IPS-18a (cell line): ENCODE data around the gene ZNF451.

Experiments used
- H3K27ac ChIP-seq: one replicate; pipeline ENCODE4 v1.5.1; 2013; ENCODE audit warnings: low read length
- H3K27me3 ChIP-seq: one replicate; pipeline ENCODE4 v1.6.1; 2013; ENCODE audit warnings: mild to moderate bottlenecking, low read length; ENCODE audit not compliant: control insufficient read depth, insufficient read depth
- H3K36me3 ChIP-seq: one replicate; pipeline ENCODE4 v1.6.1; 2013; ENCODE audit warnings: low read depth, low read length; ENCODE audit not compliant: control insufficient read depth
- H3K4me1 ChIP-seq: one replicate; pipeline ENCODE4 v1.6.1; 2013; ENCODE audit warnings: low read depth, low read length; ENCODE audit not compliant: control insufficient read depth
- H3K4me3 ChIP-seq: one replicate; pipeline ENCODE4 v1.5.1; 2013; ENCODE audit warnings: low read length
- H3K9ac ChIP-seq: one replicate; pipeline ENCODE4 v1.6.1; 2013; ENCODE audit warnings: mild to moderate bottlenecking, low read length, moderate library complexity
- H3K9me3 ChIP-seq: one replicate; pipeline ENCODE4 v1.6.1; 2013; ENCODE audit warnings: low read depth, low read length; ENCODE audit not compliant: control insufficient read depth

Gene ZNF451

GRCh38 chr6:57159127-57159526 is 69.1 kb downstream of the ZNF451 start:
- H3K4me3 ChIP-seq, result no peak overlapping the region
- H3K9me3 ChIP-seq, result peaks cover 1% of the 10 kb centered on the region
- peaks cover 3% of the 10 kb centered on the region for H3K36me3 ChIP-seq
- H3K9ac ChIP-seq, result no peak overlapping the region
- no peak overlapping the region for H3K27ac ChIP-seq
- H3K4me1 ChIP-seq, result no peaks in the 10 kb centered on the region
- no peaks in the 10 kb centered on the region for H3K27me3 ChIP-seq

GRCh38 chr6:57162028-57162427 is 72.0 kb downstream of the ZNF451 start:
- Histone ChIP-seq H3K9ac (no peak overlapping the region), H3K27me3 (no peaks in the 10 kb centered on the region), H3K4me3 (no peak overlapping the region), H3K27ac (no peak overlapping the region), H3K9me3 (peaks cover 5% of the 10 kb centered on the region), H3K36me3 (peaks cover 4% of the 10 kb centered on the region), H3K4me1 (no peaks in the 10 kb centered on the region)

- H3K4me1 ChIP-seq, result no peaks in the 10 kb centered on the region
Observed at GRCh38 chr6:57162516-57162915, 72.5 kb downstream of the ZNF451 start.

GRCh38 chr6:57163956-57164355 is 74.0 kb downstream of the ZNF451 start:
- Histone ChIP-seq H3K9me3 (peaks cover 5% of the 10 kb centered on the region), H3K4me1 (no peaks in the 10 kb centered on the region), H3K9ac (no peak overlapping the region), H3K27me3 (no peaks in the 10 kb centered on the region), H3K36me3 (peaks cover 4% of the 10 kb centered on the region), H3K4me3 (no peak overlapping the region), H3K27ac (no peak overlapping the region)

More at GRCh38 chr6:57162516-57162915, 72.5 kb downstream of the ZNF451 start:
- Histone ChIP-seq H3K4me3 (no peak overlapping the region), H3K27me3 (no peaks in the 10 kb centered on the region), H3K9ac (no peak overlapping the region), H3K27ac (no peak overlapping the region), H3K36me3 (peaks cover 4% of the 10 kb centered on the region), H3K9me3 (peaks cover 5% of the 10 kb centered on the region)

- no peak overlapping the region for H3K4me3 ChIP-seq
- no peaks in the 10 kb centered on the region for H3K27me3 ChIP-seq
- peaks cover 5% of the 10 kb centered on the region for H3K9me3 ChIP-seq
- H3K27ac ChIP-seq, result no peak overlapping the region
- H3K4me1 ChIP-seq, result no peaks in the 10 kb centered on the region
- H3K9ac ChIP-seq, result no peak overlapping the region
- peaks cover 4% of the 10 kb centered on the region for H3K36me3 ChIP-seq
Observed at GRCh38 chr6:57165080-57165479, 75.1 kb downstream of the ZNF451 start.

DNA sequence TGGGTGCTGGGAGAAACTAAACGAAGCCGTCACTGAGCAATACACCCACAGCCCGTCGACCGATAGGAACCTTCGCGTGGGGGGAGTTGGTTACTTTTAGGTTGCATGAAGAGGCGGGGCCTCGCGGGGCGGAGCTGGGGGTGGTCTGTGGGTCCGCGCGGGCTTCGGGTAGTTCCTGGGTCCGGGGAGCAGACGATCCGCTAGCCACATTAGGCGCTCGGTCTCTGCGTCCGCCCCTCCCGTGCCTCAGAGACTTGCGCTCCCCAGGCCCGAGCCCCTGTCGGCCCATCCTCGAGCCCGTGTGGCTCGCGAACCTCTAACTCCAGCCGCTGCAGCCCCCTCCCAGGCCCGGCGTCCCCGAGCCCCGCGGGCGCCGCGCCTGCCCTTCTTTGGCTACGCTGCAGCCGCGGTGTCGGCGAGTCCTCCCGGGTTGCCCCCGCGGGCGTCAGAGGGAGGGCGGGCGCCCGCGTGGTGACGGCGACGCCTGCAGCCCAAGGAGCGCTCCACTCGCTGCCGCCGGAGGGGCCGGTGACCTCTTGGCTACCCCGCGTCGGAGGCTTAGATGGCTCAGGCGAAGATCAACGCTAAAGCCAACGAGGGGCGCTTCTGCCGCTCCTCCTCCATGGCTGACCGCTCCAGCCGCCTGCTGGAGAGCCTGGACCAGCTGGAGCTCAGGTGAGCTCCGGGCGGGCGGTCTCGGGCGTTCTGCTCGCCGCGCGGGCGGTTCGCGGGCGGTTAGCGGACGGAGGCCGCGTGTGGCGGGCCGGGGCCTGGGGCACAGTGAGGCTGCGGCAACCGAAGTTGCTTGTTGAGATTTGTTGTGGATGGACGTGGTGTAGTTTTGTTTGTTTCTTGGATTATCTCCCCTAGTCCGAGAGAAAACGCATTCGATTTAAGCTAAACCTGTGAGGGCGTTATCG is 82.4 kb downstream of the ZNF451 start, which contains the start of gene BAG2:
Gene BAG2, plus strand, starts transcription at position 191 of the 920 bp plus-strand sequence. Its CDS starts 372 bp downstream, at position 563.
- no peaks in the 10 kb centered on the region for H3K36me3 ChIP-seq
- H3K9ac ChIP-seq, result peak within 1 kb of the TSS; percentile 63
- peak within 1 kb of the TSS; percentile 85 for H3K4me3 ChIP-seq
- H3K27ac ChIP-seq, result no peak within 1 kb of the TSS
- peaks cover 17% of the 10 kb centered on the region for H3K27me3 ChIP-seq
- peaks cover 21% of the 10 kb centered on the region for H3K4me1 ChIP-seq
- no peaks in the 10 kb centered on the region for H3K9me3 ChIP-seq

DNA sequence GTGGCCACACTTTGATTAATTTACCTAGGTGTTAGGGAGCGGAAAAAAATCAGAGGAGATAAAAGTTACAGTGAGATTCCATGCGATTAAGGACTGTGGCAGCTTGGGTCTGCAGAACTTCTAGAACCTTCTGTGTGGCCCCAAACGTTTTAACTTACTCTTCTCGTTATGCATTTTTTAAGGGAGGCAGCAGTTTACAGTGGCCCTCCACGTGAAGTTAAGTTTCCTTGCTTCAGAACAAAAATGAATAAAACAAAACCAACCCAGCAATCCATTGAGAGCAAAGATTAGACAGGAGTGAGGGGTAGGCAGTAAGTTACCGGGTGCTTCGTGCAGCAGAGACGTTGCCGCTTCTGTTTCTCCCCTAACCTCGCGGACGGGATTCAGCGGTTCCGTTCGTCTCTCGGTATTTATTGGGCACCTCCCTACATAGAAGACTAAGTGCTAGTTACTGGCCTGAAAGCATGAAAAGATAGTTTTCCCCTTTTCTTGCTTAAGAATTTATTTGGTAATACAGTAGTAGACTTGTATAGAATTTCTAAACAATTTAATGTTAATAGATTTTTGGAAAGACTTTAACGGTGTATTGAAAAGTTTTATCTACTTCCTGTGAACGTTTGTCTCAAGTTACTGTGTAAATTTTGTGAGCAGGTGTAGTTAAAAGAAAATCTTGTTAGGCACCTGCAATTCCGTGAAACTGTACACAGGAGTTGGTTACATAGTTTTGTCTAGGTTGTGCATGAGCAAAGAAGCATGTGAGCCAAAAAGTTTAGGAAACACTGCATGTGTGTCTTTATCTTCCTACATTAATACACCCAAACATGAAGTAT is 83.3 kb downstream of the ZNF451 start:
- H3K27ac ChIP-seq, result no peak overlapping the region
- H3K4me1 ChIP-seq, result peaks cover 21% of the 10 kb centered on the region
- H3K9ac ChIP-seq, result peak overlapping the region; percentile 63
- no peaks in the 10 kb centered on the region for H3K9me3 ChIP-seq
- peak overlapping the region; percentile 85 for H3K4me3 ChIP-seq
- peaks cover 17% of the 10 kb centered on the region for H3K27me3 ChIP-seq
- no peaks in the 10 kb centered on the region for H3K36me3 ChIP-seq

- peaks cover 17% of the 10 kb centered on the region for H3K27me3 ChIP-seq
- H3K4me1 ChIP-seq, result peaks cover 21% of the 10 kb centered on the region
- no peaks in the 10 kb centered on the region for H3K9me3 ChIP-seq
- peak overlapping the region; percentile 63 for H3K9ac ChIP-seq
- no peaks in the 10 kb centered on the region for H3K36me3 ChIP-seq
- H3K27ac ChIP-seq, result no peak overlapping the region
- peak overlapping the region; percentile 85 for H3K4me3 ChIP-seq
Observed at GRCh38 chr6:57173886-57174510, 84.0 kb downstream of the ZNF451 start.

DNA sequence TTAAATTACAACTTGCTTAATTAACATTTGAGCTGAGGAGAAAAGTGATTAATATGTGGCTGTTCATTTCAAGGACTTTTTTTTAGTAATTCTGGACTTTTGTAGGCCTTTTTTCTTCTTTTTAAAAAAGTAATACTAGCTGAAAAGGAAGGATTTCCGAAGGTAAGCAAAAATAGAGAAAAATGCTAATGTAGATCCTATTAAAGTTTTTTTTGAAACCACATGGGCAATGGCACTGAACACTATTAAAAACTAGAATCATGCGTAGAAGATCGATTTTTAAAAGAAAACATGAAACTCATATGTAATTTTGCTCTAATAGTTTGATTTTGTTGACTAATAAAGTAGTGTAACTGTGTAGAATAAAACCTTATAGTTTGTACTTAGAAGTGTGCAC is 84.5 kb downstream of the ZNF451 start:
- no peak overlapping the region for H3K27ac ChIP-seq

DNA sequence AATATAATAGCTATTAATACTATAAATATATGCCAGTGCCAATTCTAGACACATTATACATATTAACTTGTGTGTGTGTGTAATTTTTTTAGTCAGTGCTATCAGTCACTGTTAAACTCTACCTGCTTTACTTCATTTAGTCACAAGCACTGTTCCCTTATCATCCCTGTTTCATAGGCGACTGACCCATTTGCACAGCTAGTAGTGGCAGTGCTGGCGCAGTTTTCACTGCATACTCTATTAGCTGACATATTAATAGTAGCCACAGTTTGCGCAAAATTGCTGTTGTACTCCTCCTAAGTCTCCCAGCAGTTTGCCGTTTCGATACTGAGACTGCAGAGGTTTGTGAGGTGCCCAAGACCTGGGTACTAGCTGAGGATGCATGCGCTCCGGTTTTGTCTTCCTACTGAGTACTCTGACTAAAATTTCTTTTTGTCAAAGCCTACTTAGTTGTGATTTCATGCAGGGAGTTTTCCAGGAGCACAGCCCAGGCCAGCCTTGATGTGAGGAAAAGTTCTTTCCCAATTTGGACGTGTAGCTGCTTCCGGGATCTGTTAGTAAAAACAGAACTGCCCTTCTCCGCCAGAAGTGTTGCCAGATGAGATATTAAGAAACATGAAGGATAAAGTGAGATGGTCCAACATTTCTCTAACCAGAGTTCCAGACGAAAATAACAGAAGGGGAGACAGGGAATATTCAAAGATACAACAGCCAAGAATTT is 87.7 kb downstream of the ZNF451 start:
- H3K4me3 ChIP-seq, result no peak overlapping the region
- H3K36me3 ChIP-seq, result peaks cover 4% of the 10 kb centered on the region
- H3K4me1 ChIP-seq, result peaks cover 21% of the 10 kb centered on the region
- no peaks in the 10 kb centered on the region for H3K9me3 ChIP-seq
- H3K27me3 ChIP-seq, result peaks cover 14% of the 10 kb centered on the region
- H3K9ac ChIP-seq, result no peak overlapping the region
- H3K27ac ChIP-seq, result no peak overlapping the region

More for the DNA sequence above, 84.5 kb downstream of the ZNF451 start:
- H3K9me3 ChIP-seq, result no peaks in the 10 kb centered on the region
- H3K4me1 ChIP-seq, result peaks cover 21% of the 10 kb centered on the region
- H3K9ac ChIP-seq, result peak overlapping the region; percentile 63
- no peaks in the 10 kb centered on the region for H3K36me3 ChIP-seq
- peak overlapping the region; percentile 85 for H3K4me3 ChIP-seq
- peaks cover 17% of the 10 kb centered on the region for H3K27me3 ChIP-seq
